SKM-1 (cell line): ENCODE data around the gene VGF.
"Not testable (repeated sequence)": the region's sequence is repeated elsewhere in the genome, so short reads cannot be mapped to it uniquely, and the experiment has no call there.

ENCODE experiments used
- DNase-seq: peaks from one replicate; lab custom pipeline; 2025; ENCODE audit not compliant: unreplicated experiment; lab: John Stamatoyannopoulos, UW

The VGF gene

DNA sequence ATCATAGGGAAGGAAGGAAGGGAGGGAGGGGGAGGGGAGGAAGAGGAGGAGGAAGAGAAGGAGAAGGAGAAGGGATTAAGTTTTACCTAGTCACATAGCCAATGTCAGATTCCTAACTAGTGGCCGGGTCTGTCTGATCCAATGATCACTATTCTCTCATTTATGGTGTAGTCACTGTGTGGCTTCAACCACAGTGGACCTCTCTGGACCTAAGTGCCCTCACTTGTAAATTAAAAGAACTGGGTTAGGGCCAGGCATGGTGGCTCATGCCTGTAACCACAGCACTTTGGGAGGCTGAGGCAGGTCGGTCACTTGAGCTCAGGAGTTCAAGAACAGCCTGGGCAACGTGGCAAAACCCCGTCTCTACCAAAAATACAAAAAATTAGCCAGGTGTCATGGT is 45.1 kb downstream of the VGF start:
- no peak for DNase-seq

DNA sequence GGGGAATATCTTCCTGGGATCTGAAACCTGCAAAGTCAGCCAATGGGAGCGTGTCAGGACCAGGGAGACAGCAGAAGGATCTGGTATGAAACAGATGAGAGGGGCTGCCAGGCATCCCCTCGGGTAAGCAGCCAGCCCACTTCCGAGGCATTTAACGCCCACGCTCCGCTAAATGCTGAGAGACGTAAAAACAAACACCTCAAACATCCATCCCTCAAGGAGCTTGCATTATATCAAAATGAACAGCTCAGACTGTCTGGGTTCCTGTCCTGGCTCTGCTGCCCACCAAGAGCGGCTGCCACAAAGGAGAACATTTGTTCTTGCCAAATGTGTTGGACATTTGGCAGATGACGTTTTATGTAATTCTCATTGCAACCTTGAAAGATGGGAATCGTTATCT is 45.5 kb downstream of the VGF start:
- no peak for DNase-seq

DNA sequence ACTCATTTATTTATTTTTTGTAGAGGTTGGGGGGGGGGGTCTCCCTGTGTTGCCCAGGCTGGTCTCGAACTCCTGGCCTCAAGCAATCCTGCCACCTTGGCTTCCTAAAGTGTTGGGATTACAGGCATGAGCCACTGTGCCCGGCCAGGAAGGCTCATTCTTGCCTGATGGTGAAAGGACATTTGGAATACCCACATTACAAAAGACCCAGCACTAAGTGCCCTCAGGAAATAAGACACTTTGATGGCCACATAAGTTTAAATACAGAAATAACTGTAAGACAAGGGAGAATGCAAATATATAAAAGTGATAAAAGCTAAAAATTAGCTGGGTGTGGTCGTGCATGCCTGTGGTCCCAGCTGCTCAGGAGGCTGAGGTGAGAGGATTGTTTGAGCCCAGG is 46.5 kb downstream of the VGF start:
- DNase-seq, result no peak

DNA sequence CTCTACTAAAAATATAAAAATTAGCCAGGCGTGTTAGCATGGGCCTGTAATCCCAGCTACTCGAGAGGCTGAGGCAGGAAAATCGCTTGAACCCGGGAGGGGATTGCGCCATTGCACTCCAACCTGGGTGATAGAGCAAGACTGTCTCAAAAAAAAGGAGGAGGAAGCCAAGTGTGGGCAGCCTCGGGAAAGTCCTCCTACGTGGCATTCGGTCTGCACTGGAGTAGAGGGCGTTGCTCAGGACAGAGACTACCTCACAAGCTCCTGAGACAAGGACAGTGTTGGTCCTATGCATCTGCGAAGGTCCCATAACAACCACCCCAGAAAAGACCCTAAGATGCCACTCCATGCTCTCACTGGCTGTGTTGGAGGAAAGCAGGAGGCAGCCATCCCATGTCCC is 48.5 kb downstream of the VGF start:
- no peak for DNase-seq

DNA sequence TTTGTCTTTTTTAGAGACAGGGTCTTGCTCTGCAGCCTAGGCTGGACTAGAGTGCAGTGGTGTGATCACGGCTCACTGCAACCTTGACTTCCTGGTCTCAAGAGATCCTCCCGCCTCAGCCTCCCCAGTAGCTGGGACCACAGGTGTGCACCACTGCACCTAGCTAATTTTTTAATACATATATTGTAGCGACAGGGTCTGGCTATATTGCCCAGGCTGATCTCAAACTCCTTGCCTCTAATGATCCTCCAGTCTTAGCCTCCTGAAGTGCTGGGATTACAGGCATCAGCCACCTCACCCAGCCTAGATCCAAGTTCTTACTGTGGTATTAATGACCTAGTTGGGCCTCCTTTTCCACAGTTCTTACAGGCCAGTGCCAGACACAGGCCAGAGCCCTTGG is 50.2 kb downstream of the VGF start:
- no peak for DNase-seq

DNA sequence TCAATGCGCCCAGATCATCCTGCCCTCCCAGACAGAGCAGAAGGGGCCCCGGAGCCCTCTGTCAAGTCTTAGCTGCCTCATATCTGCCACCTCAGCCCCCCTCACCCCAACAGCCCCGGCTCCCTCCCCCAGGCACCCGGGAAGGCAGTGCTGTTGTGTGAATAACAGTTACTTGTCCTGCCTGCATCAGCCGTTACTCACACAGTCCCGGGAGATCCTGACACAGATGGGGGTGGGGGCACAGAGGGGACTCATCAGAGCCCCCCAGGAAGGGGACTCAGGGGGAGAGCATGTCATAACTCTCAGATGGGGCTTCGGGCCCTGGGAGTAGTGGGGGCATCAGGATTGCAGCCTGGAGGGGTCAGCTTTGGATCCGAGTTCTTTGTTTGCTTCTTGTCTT is 50.9 kb downstream of the VGF start:
- DNase-seq, result no peak

DNA sequence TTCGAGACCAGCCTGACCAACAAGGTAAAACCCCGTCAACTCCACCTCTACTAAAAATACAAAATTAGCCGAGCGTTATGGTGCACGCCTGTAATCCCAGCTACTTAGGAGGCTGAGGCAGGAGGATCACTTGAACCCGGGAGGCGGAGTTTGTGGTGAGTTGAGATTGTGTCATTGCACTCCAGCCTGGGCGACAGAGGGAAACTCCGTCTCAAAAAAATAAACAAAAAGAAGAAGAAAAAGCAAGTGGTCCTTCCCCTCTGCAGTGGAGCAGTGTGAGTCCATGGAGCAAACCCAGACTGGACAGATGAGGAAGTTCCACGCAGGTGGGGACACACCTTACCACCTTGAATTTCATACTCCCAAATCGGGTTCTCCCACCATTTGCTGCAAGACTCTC is 51.5 kb downstream of the VGF start:
- no peak for DNase-seq

DNA sequence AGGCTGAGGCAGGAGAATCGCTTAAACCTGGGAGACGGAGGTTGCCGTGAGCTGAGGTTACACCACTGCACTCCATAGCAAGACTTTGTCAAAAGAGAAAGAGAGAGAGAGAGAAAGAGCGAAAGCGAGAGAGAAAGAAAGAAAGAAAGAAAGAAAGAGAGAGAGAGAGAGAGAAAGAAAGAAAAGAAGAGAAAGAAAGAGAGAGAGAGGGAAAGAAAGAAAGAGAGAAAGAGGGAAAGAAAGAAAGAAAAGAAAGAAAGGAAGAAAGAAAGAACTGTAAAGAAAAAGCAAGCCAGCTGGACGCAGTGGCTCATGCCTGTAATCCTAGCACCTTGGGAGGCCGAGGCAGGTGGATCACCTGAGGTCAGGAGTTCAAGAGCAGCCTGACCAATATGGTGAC is 52.2 kb downstream of the VGF start:
- not testable (repeated sequence) for DNase-seq
